NCI-H524 (cell line): ENCODE results near the gene CTNND2.
A peak's percentile ranks its signal among the peaks of the same experiment; 100 is the strongest.

Experiments used
- DNase-seq, 2 experiments: peaks; one replicate each; lab custom pipeline; 2025; lab: John Stamatoyannopoulos, UW

The CTNND2 gene

GRCh38 chr5:11520241-11520930, 383.9 kb downstream of the CTNND2 start:
- DNase-seq: peak; percentile 88 to 97

- no peak for DNase-seq
Observed at GRCh38 chr5:11519236-11519635, 385.0 kb downstream of the CTNND2 start.

GRCh38 chr5:11518676-11519075, 385.6 kb downstream of the CTNND2 start:
- no peak for DNase-seq

GRCh38 chr5:11514705-11515432, 389.4 kb downstream of the CTNND2 start:
- no peak for DNase-seq

- no peak for DNase-seq
Observed at GRCh38 chr5:11511878-11512277, 392.4 kb downstream of the CTNND2 start.

- DNase-seq: no peak
Observed at GRCh38 chr5:11510889-11511288, 393.4 kb downstream of the CTNND2 start.

- no peak for DNase-seq
Observed at GRCh38 chr5:11509793-11510192, 394.5 kb downstream of the CTNND2 start.

GRCh38 chr5:11507156-11507910, 396.9 kb downstream of the CTNND2 start:
- no peak for DNase-seq

GRCh38 chr5:11504886-11505193, 399.4 kb downstream of the CTNND2 start:
- peak; percentile 17 to 74 for DNase-seq

- DNase-seq: no peak
Observed at GRCh38 chr5:11504065-11504885, 400.0 kb downstream of the CTNND2 start.

- DNase-seq: no peak
Observed at GRCh38 chr5:11502783-11503182, 401.5 kb downstream of the CTNND2 start.

- no peak for DNase-seq
Observed at GRCh38 chr5:11497651-11498050, 406.6 kb downstream of the CTNND2 start.

GRCh38 chr5:11496137-11496719, 408.0 kb downstream of the CTNND2 start:
- DNase-seq: no peak

GRCh38 chr5:11494340-11494739, 409.9 kb downstream of the CTNND2 start:
- DNase-seq: peak in 1 of 2 experiments; percentile 42

- DNase-seq: no peak
Observed at GRCh38 chr5:11491404-11492075, 412.7 kb downstream of the CTNND2 start.

GRCh38 chr5:11483630-11484029, 420.6 kb downstream of the CTNND2 start:
- no peak for DNase-seq

GRCh38 chr5:11482011-11482410, 422.2 kb downstream of the CTNND2 start:
- no peak for DNase-seq

- DNase-seq: no peak
Observed at GRCh38 chr5:11477786-11478185, 426.5 kb downstream of the CTNND2 start.

GRCh38 chr5:11476866-11477265, 427.4 kb downstream of the CTNND2 start:
- no peak for DNase-seq

- DNase-seq: no peak
Observed at GRCh38 chr5:11468334-11469039, 435.8 kb downstream of the CTNND2 start.

GRCh38 chr5:11467588-11467987, 436.7 kb downstream of the CTNND2 start:
- no peak for DNase-seq
